CD4-positive, CD25-positive, alpha-beta regulatory T cell (primary cell): Measurements from ENCODE around the gene SMAD3. TPM values are rescaled to one million over a fixed set of nuclear protein-coding genes. Genes with fewer than 3 reads are reported as not detected.

ENCODE experiments used
- ATAC-seq, 2 donors: fragments of 150-1000 bp; cut with Tn5 transposase; one replicate each; pipeline ENCODE4 v1.10.0; 2021; ENCODE audit warnings: low read depth in 2 of 2, moderate number of reproducible peaks in 2 of 2, moderate library complexity in 1 of 2
- DNase-seq, 3 donors: peaks; one replicate each; pipeline versions ENCODE4 v3.0.0 to v3.0.0-alpha.2; 2012 to 2022; ENCODE audit warnings: mixed read lengths in 1 of 3
- H3K27ac ChIP-seq: one replicate; pipeline ENCODE4 v1.7.0; 2013; ENCODE audit warnings: mild to moderate bottlenecking, low read length; ENCODE audit not compliant: insufficient read depth, poor library complexity, severe bottlenecking
- H3K27me3 ChIP-seq: one replicate; pipeline ENCODE4 v1.7.0; 2013; ENCODE audit warnings: low read length; ENCODE audit not compliant: control insufficient read depth, insufficient read depth
- H3K36me3 ChIP-seq: one replicate; pipeline ENCODE4 v1.7.0; 2013; ENCODE audit warnings: mild to moderate bottlenecking, low read length, moderate library complexity; ENCODE audit not compliant: control insufficient read depth, insufficient read depth
- H3K4me1 ChIP-seq: 2 replicates; pipeline ENCODE4 v1.7.0; 2013; ENCODE audit warnings: mild to moderate bottlenecking, low read length; ENCODE audit not compliant: insufficient read depth, control insufficient read depth, poor library complexity, severe bottlenecking
- H3K4me3 ChIP-seq: one replicate; pipeline ENCODE4 v1.7.0; 2013; ENCODE audit warnings: low read depth, mild to moderate bottlenecking, low read length, moderate library complexity
- H3K9me3 ChIP-seq, 2 experiments: 1 replicate in 1 of 2; 2 replicates in 1 of 2; pipeline ENCODE4 v1.7.0; 2013; ENCODE audit warnings: low read length in 2 of 2, mild to moderate bottlenecking in 1 of 2, moderate library complexity in 1 of 2; ENCODE audit not compliant: control insufficient read depth in 2 of 2
- H3K27ac Mint-ChIP-seq, 3 donors: one replicate each; pipeline ENCODE4 v1.8.0; 2020 to 2022; ENCODE audit warnings: mild to moderate bottlenecking in 3 of 3, mixed read lengths in 3 of 3, moderate library complexity in 2 of 3
- H3K27me3 Mint-ChIP-seq: one replicate; pipeline ENCODE4 v1.8.0; 2022; ENCODE audit warnings: mild to moderate bottlenecking, mixed read lengths
- H3K36me3 Mint-ChIP-seq: one replicate; pipeline ENCODE4 v1.8.0; 2020; ENCODE audit warnings: mixed read lengths
- H3K4me1 Mint-ChIP-seq, 4 donors: one replicate each; pipeline ENCODE4 v1.8.0; 2020 to 2022; ENCODE audit warnings: mixed read lengths in 4 of 4, mild to moderate bottlenecking in 1 of 4
- H3K4me3 Mint-ChIP-seq, 4 donors: one replicate each; pipeline ENCODE4 v1.8.0; 2020 to 2022; ENCODE audit warnings: mild to moderate bottlenecking in 4 of 4, mixed read lengths in 4 of 4, moderate library complexity in 3 of 4
- H3K9me3 Mint-ChIP-seq, 7 donors: one replicate each; pipeline ENCODE4 v1.8.0; 2020 to 2022; ENCODE audit warnings: mixed read lengths in 7 of 7, mild to moderate bottlenecking in 3 of 7, moderate library complexity in 2 of 7
- polyA plus RNA-seq, 4 donors: library from polyadenylated mRNA; unstranded; fragments of 300-500 nt; fragmentation: Illumina TruSeq; gene quantifications; one replicate each; pipeline ENCODE4 v1.2.3, GENCODE V29; 2021
- total RNA-seq: library from RNA; stranded (reverse); gene quantifications from one replicate; pipeline ENCODE4 v1.2.3, GENCODE V29; 2022

SMAD3 gene
- total and polyA plus RNA-seq, 5 donors from 2014 or later = 12.0 to 76.6 (median 14.7) TPM

GRCh38 chr15:67030036-67030762 lies 35.2 kb upstream of the SMAD3 start:
- no peak for ATAC-seq

GRCh38 chr15:67031331-67031730 lies 34.1 kb upstream of the SMAD3 start:
- DNase-seq (no peak), ATAC-seq (no peak)
- no peaks in the 10 kb centered on the region for H3K9me3 ChIP-seq
- Mint-ChIP-seq H3K36me3 (no peaks in the 10 kb centered on the region), H3K27me3 (peaks cover 11% of the 10 kb centered on the region), H3K9me3 (peaks cover 0 to 1% (median 0%) of the 10 kb centered on the region in 7 donors), H3K4me1 (peaks cover 0 to 7% (median 1%) of the 10 kb centered on the region in 4 donors), H3K27ac (no peak overlapping the region), H3K4me3 (no peak overlapping the region)
- no peak overlapping the region for H3K4me3 ChIP-seq
- H3K4me1 ChIP-seq = peaks cover 9% of the 10 kb centered on the region
- no peaks in the 10 kb centered on the region for H3K36me3 ChIP-seq
- no peak overlapping the region for H3K27ac ChIP-seq
- peaks cover 12% of the 10 kb centered on the region for H3K27me3 ChIP-seq

More at GRCh38 chr15:67030036-67030762, 35.2 kb upstream of the SMAD3 start:
- H3K4me1 Mint-ChIP-seq = peaks cover 0 to 7% (median 1%) of the 10 kb centered on the region in 4 donors
- Histone ChIP-seq H3K27ac (no peak overlapping the region), H3K27me3 (peaks cover 12% of the 10 kb centered on the region), H3K9me3 (no peaks in the 10 kb centered on the region), H3K4me1 (peaks cover 9% of the 10 kb centered on the region), H3K4me3 (no peak overlapping the region), H3K36me3 (no peaks in the 10 kb centered on the region)
- peaks cover 11% of the 10 kb centered on the region for H3K27me3 Mint-ChIP-seq
- H3K9me3 Mint-ChIP-seq = peaks cover 0 to 1% (median 0%) of the 10 kb centered on the region in 7 donors
- H3K27ac Mint-ChIP-seq = no peak overlapping the region
- H3K4me3 Mint-ChIP-seq = no peak overlapping the region
- no peaks in the 10 kb centered on the region for H3K36me3 Mint-ChIP-seq
- DNase-seq = no peak

GRCh38 chr15:67032608-67033007 lies 32.8 kb upstream of the SMAD3 start:
- DNase-seq = no peak
- no peak overlapping the region for H3K4me3 Mint-ChIP-seq
- H3K36me3 Mint-ChIP-seq = no peaks in the 10 kb centered on the region

GRCh38 chr15:67033012-67033411 lies 32.4 kb upstream of the SMAD3 start:
- peak in 2 of 3 donors; percentile 26 to 46 for DNase-seq
- no peak overlapping the region for H3K27ac ChIP-seq

More at GRCh38 chr15:67032608-67033007, 32.8 kb upstream of the SMAD3 start:
- peaks cover 9% of the 10 kb centered on the region for H3K4me1 ChIP-seq
- H3K36me3 ChIP-seq = no peaks in the 10 kb centered on the region
- no peaks in the 10 kb centered on the region for H3K9me3 ChIP-seq
- H3K4me3 ChIP-seq = no peak overlapping the region
- Mint-ChIP-seq H3K27ac (no peak overlapping the region), H3K4me1 (peaks cover 0 to 15% (median 5%) of the 10 kb centered on the region in 4 donors), H3K27me3 (peaks cover 16% of the 10 kb centered on the region), H3K9me3 (peaks cover 0 to 1% (median 0%) of the 10 kb centered on the region in 7 donors)
- H3K27me3 ChIP-seq = peaks cover 12% of the 10 kb centered on the region
- no peak for ATAC-seq
- H3K27ac ChIP-seq = no peak overlapping the region

GRCh38 chr15:67033571-67034044 lies 31.8 kb upstream of the SMAD3 start:
- Histone ChIP-seq H3K4me3 (peak overlapping the region; percentile 19), H3K9me3 (no peaks in the 10 kb centered on the region), H3K4me1 (peaks cover 9% of the 10 kb centered on the region), H3K36me3 (no peaks in the 10 kb centered on the region), H3K27me3 (peaks cover 12% of the 10 kb centered on the region), H3K27ac (no peak overlapping the region)
- H3K27ac Mint-ChIP-seq = peak overlapping the region in 1 of 3 donors; percentile 84
- ATAC-seq (peak in 1 of 2 donors; percentile 38), DNase-seq (peak in 2 of 3 donors; percentile 10 to 29)
- H3K4me3 Mint-ChIP-seq = peak overlapping the region in 2 of 4 donors; percentile 70 to 78
- H3K27me3 Mint-ChIP-seq = peaks cover 10% of the 10 kb centered on the region
- peaks cover 0 to 25% (median 12%) of the 10 kb centered on the region in 4 donors for H3K4me1 Mint-ChIP-seq
- H3K36me3 Mint-ChIP-seq = no peaks in the 10 kb centered on the region
- H3K9me3 Mint-ChIP-seq = peaks cover 0 to 1% (median 0%) of the 10 kb centered on the region in 7 donors

More at GRCh38 chr15:67033012-67033411, 32.4 kb upstream of the SMAD3 start:
- peaks cover 9% of the 10 kb centered on the region for H3K4me1 ChIP-seq
- peak overlapping the region in 1 of 3 donors; percentile 84 for H3K27ac Mint-ChIP-seq
- H3K4me3 ChIP-seq = peak overlapping the region; percentile 19
- H3K36me3 ChIP-seq = no peaks in the 10 kb centered on the region
- H3K27me3 ChIP-seq = peaks cover 12% of the 10 kb centered on the region
- H3K36me3 Mint-ChIP-seq = no peaks in the 10 kb centered on the region
- H3K9me3 Mint-ChIP-seq = peaks cover 0 to 1% (median 0%) of the 10 kb centered on the region in 7 donors
- H3K9me3 ChIP-seq = no peaks in the 10 kb centered on the region
- ATAC-seq = peak; percentile 59 to 70
- H3K4me1 Mint-ChIP-seq = peaks cover 0 to 19% (median 7%) of the 10 kb centered on the region in 4 donors
- H3K4me3 Mint-ChIP-seq = no peak overlapping the region
- H3K27me3 Mint-ChIP-seq = peaks cover 15% of the 10 kb centered on the region

GRCh38 chr15:67035886-67036285 lies 29.5 kb upstream of the SMAD3 start:
- no peak overlapping the region for H3K4me3 ChIP-seq
- H3K9me3 ChIP-seq = no peaks in the 10 kb centered on the region
- peaks cover 12% of the 10 kb centered on the region for H3K27me3 ChIP-seq
- Mint-ChIP-seq H3K4me3 (no peak overlapping the region), H3K27ac (no peak overlapping the region), H3K36me3 (no peaks in the 10 kb centered on the region), H3K27me3 (peaks cover 10% of the 10 kb centered on the region), H3K9me3 (peaks cover 0 to 1% (median 0%) of the 10 kb centered on the region in 7 donors), H3K4me1 (peaks cover 0 to 41% (median 18%) of the 10 kb centered on the region in 4 donors)
- no peak overlapping the region for H3K27ac ChIP-seq
- H3K36me3 ChIP-seq = no peaks in the 10 kb centered on the region
- DNase-seq (no peak), ATAC-seq (no peak)
- H3K4me1 ChIP-seq = peaks cover 9% of the 10 kb centered on the region

- Histone ChIP-seq H3K36me3 (no peaks in the 10 kb centered on the region), H3K4me1 (peaks cover 9% of the 10 kb centered on the region), H3K9me3 (no peaks in the 10 kb centered on the region), H3K27me3 (peaks cover 5% of the 10 kb centered on the region), H3K4me3 (no peak overlapping the region), H3K27ac (no peak overlapping the region)
- ATAC-seq = no peak
- Mint-ChIP-seq H3K9me3 (peaks cover 0 to 1% (median 0%) of the 10 kb centered on the region in 7 donors), H3K4me3 (no peak overlapping the region), H3K36me3 (no peaks in the 10 kb centered on the region), H3K4me1 (peaks cover 0 to 41% (median 18%) of the 10 kb centered on the region in 4 donors), H3K27me3 (peaks cover 13% of the 10 kb centered on the region), H3K27ac (peak overlapping the region in 2 of 3 donors; percentile 42 to 64)
- DNase-seq = no peak
Observed at GRCh38 chr15:67036775-67037555, 28.4 kb upstream of the SMAD3 start.
